MV-4-11 (cell line): ENCODE data around the gene TMEM248.
"Not testable (repeated sequence)": the region's sequence is repeated elsewhere in the genome, so short reads cannot be mapped to it uniquely, and the experiment has no call there.

ENCODE experiments used
- DNase-seq: peaks from one replicate; lab custom pipeline; 2025; lab: John Stamatoyannopoulos, UW

TMEM248 gene

GRCh38 chr7:66952343-66953043, 31.5 kb downstream of the TMEM248 start:
- DNase-seq, result no peak

DNA sequence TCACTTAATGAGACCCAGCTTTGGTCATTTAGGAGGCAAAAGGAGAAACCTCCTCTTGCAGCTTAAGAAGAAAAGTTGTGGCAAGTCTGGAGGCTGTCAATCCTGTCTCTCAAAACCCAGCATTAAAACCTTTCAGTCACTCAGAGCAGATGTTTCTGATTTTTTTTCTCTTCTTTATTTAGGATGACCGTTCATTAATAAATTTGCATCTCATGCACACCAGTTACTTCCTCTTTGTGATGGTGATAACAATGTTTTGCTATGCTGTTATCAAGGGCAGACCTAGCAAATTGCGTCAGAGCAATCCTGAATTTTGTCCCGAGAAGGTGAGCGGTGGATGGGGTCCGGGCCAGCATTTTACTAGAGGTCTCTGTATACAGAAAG, 32.0 kb downstream of the TMEM248 start:
- DNase-seq, result no peak

DNA sequence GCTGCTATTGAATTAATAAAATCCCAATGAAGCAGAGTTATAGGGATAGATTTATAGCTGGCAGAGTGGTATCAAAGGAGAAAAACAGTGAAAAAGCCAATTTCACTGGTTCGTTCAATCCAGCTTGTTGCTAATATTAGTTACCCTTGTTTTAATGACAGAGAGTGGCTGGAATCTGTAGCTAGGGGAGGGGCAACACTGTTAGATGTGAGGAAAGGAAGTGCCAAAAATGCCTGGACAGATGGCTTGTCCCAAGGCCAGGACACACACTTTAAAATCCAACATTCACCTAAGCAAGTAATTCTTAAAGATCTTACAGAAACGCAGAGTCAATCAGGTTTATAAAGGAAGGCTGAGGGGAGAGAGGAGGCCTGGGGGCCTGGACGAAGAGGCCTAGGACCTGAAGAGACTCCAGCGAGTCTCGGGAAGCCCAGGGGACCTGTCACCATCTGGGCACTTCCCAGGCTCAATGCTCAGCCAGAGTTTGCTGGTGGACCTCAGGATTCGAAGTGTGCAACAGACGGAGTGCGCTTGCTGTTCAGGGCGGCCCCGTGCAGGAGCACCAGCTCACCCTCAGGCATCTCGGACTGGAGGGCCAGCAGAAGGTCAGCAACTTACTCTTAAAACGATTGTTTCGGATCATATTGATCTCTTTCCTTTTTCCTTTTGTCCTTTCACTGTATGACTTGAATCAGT, 36.7 kb downstream of the TMEM248 start:
- no peak for DNase-seq

DNA sequence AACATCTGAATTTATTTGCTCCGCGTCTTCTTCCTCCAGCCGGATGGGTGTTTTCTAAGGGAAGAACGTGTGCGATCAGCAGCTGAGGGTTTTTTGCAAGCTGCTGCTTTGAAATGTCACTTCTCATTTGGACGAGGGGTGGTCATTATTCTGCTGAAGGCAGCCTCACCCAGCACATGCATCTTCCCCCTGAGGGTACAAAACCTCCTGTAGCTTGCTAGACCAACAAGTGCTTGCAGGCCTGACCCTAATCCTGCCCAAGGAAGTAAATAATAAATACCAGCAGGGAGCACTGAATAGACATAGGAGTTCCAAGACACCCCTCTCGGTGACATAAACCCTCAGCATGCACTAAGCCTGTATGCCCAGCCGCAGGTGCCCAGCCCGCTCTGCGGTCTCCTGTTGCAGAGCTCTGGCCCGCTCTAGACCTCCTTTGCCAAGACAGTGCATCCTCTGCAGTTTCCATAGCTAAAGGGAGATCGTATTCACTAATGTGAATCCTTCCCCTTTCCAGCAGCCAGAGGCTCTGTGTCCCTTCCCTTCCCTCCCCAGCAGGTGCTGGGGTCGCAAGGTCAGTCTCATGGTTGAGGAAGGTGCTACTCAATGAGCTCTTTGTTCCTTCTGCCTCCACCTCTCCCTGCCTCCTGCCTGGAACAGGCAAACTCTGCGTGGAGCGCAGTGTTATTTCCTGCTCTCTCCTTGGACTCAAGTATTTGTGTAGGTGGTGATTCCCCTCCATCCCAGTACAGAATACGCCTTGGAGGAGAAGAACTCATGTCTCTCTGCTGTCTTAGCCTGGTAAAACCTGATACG, 37.7 kb downstream of the TMEM248 start:
- no peak for DNase-seq

GRCh38 chr7:66960192-66960591, 39.2 kb downstream of the TMEM248 start:
- DNase-seq, result no peak

DNA sequence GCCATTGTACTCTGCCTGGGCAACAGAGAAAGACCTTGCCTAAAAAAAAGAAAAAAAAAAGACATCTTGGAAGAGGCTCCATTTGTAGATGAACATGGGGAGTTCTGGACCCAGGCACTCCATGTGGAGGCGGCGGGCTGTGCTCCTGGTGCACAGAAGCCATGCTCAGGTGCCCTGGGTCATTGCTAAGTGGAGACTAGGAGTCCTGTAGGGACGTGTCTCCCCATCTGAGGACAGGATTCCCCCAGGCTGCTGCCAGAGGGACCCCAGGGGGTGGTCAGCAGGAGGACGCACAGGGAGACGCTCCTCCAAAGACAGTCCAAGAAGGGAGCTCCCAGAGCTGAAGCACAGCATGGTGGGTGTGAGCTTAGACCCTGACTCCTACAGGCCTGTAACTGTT, 40.1 kb downstream of the TMEM248 start:
- no peak for DNase-seq

GRCh38 chr7:66964411-66964810, 43.4 kb downstream of the TMEM248 start:
- DNase-seq, result peak; percentile 25

DNA sequence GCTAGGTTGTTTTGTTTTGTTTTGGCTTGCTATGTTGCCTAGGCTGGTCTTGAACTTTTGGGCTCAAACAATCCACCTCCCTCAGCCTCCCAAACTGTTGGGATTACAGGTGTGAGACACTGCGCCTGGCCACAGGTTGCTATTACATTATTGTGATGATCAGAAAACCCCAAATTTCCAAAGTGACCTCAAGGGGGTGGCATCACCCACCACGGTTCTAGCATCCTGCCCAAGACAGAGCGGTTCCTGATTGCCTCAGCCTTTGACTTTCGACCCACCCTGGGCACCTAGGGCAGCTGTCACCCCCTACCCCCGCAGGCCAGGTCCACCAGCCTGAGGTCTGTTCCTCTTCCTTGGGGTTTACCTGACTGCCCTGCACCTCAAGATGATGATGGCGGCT, 46.0 kb downstream of the TMEM248 start:
- no peak for DNase-seq

DNA sequence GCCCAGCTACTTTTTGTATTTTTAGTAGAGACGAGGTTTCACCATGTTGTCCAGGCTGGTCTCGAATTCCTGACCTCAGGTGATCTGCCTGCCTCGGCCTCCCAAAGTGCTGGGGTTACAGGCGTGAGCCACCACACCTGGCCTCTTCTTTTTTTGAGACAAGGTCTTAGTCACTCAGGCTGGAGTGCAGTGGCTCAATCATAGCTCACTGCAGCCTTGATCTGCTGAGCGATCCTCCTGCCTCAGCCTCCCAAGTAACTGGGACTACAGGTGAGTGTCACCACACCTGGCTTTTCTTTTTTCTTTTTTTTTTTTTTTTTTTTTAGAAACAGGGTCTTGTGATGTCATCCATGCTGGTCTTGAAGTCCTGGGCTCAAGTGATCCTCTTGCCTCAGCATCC, 48.0 kb downstream of the TMEM248 start:
- not testable (repeated sequence) for DNase-seq

- DNase-seq, result no peak
These were observed 49.3 kb downstream of the TMEM248 start for GRCh38 chr7:66970310-66970709.

- no peak for DNase-seq
These were observed 54.1 kb downstream of the TMEM248 start for GRCh38 chr7:66974986-66975590.

DNA sequence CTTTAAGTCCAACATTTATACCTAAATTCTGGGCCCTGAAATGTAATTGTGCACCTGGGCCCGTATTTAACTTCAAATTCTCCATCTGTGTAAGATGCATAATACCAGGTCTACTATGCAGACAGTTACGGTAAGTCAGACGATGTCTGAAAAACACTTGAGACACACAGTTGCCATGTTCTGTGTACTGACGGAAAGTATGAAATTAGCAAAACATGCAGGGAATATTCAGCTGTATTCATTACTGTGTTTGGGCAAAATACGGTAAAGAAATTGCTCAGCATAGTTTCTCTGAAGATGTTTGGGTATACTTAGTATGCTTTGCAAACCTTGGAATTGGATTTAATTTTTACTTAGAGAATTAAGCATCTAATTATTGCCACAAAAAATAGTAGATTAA, 57.3 kb downstream of the TMEM248 start:
- not testable (repeated sequence) for DNase-seq

DNA sequence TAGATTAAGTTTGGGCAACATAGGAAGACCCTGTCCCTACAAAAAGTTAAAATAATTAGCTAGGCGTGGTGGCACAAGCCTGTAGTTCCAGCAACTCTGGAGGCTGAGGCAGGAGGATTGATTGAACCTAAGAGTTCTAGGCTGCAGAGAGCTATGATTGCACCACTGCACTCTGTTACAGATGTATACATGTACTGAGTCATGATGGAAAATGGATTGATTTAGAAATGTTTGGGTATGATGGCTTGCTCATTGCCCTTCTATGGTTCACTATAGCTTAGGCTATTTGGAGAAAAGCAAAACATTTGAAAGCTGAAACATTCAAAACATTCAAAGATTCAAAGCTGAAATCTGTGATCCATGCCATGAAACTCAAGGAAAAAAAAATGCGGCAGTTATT, 58.0 kb downstream of the TMEM248 start:
- not testable (repeated sequence) for DNase-seq

- DNase-seq, result peak; percentile 60
These were observed 59.3 kb downstream of the TMEM248 start for GRCh38 chr7:66980336-66980735.

DNA sequence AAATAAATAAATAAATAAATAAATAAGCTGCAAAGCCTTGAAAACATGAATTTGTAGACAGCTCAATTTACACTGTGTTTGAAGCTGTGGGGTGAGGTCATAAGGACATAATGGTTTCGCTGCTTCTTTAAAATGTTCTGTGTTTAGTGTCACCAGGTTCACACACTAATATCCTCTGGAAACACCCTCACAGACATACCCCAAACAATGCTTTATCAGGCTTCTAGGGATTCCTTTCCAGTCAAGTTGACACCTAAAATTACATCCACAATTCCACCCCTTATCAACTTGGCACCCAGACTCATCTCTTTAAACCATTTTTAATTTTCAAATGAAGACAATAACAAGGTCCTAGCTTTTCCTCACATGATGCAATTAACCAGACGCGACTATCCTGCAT, 68.5 kb downstream of the TMEM248 start:
- not testable (repeated sequence) for DNase-seq

DNA sequence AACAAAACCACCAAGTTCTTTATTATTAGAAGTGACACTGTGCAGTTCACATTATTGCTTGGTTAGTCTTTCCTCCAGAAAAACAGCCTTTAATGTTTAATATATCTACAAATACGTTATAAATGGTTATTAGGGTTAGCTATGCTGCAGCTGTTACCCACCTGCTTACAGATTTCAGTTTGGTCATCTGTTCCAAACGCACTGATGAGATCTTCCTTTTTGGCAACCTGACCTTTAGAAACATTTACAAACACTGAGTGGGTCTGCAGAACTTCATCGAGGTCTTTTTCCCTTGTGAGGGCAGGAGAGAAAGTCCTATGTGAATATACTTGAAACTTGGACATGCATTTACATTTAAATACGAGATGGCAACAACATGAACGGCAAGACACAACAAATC, 73.0 kb downstream of the TMEM248 start:
- not testable (repeated sequence) for DNase-seq

- DNase-seq, result peak; percentile 79
These were observed 73.6 kb downstream of the TMEM248 start for GRCh38 chr7:66994691-66995049.

GRCh38 chr7:66995050-66995776, 74.2 kb downstream of the TMEM248 start, which contains the start of gene SBDS:
TSS of gene SBDS (minus strand) at chr7:66995586. CDS start at chr7:66995417, 169 bp downstream.
- DNase-seq, result peak; percentile 99

- DNase-seq, result peak; percentile 99
These were observed 75.6 kb downstream of the TMEM248 start, which contains the start of gene TYW1 for GRCh38 chr7:66996444-66997191. TSS of gene TYW1 (plus strand) at chr7:66996833. CDS start at chr7:66996979, 146 bp downstream.

GRCh38 chr7:67000601-67001258, 79.7 kb downstream of the TMEM248 start:
- DNase-seq, result peak; percentile 6
